ENCODE data around the gene TENM3.

The TENM3 gene

GRCh38 chr4:182291597-182292270 lies 48.5 kb downstream of the TENM3 start:
- DNase-seq: no peak

- no peak for DNase-seq
Measured at GRCh38 chr4:182292612-182293011, 49.4 kb downstream of the TENM3 start.

GRCh38 chr4:182293691-182294255 lies 50.6 kb downstream of the TENM3 start:
- DNase-seq: no peak

- DNase-seq: no peak
Measured at GRCh38 chr4:182294451-182294850, 51.2 kb downstream of the TENM3 start.

- no peak for DNase-seq
Measured at GRCh38 chr4:182297659-182298058, 54.5 kb downstream of the TENM3 start.

GRCh38 chr4:182301736-182302135 lies 58.5 kb downstream of the TENM3 start:
- no peak for DNase-seq

- DNase-seq: no peak
Measured at GRCh38 chr4:182303847-182304246, 60.6 kb downstream of the TENM3 start.

GRCh38 chr4:182306792-182307507 lies 63.7 kb downstream of the TENM3 start:
- no peak for DNase-seq

GRCh38 chr4:182307746-182308145 lies 64.5 kb downstream of the TENM3 start:
- no peak for DNase-seq

GRCh38 chr4:182309877-182310276 lies 66.7 kb downstream of the TENM3 start:
- no peak for DNase-seq

GRCh38 chr4:182310316-182310715 lies 67.1 kb downstream of the TENM3 start:
- DNase-seq: no peak

GRCh38 chr4:182310962-182311361 lies 67.8 kb downstream of the TENM3 start:
- DNase-seq: no peak

- DNase-seq: no peak
Measured at GRCh38 chr4:182314537-182314936, 71.3 kb downstream of the TENM3 start.

GRCh38 chr4:182318256-182318655 lies 75.1 kb downstream of the TENM3 start:
- no peak for DNase-seq

- DNase-seq: no peak
Measured at GRCh38 chr4:182320092-182320491, 76.9 kb downstream of the TENM3 start.

- no peak for DNase-seq
Measured at GRCh38 chr4:182320580-182320979, 77.4 kb downstream of the TENM3 start.

- no peak for DNase-seq
Measured at GRCh38 chr4:182324282-182324681, 81.1 kb downstream of the TENM3 start.

GRCh38 chr4:182325397-182325796 lies 82.2 kb downstream of the TENM3 start:
- DNase-seq: no peak

GRCh38 chr4:182325848-182326255 lies 82.7 kb downstream of the TENM3 start:
- DNase-seq: no peak

- DNase-seq: no peak
Measured at GRCh38 chr4:182328505-182328904, 85.3 kb downstream of the TENM3 start.

- DNase-seq: no peak
Measured at GRCh38 chr4:182337366-182337765, 94.2 kb downstream of the TENM3 start.

GRCh38 chr4:182338063-182338462 lies 94.9 kb downstream of the TENM3 start:
- DNase-seq: no peak

GRCh38 chr4:182338746-182339145 lies 95.5 kb downstream of the TENM3 start:
- DNase-seq: no peak

GRCh38 chr4:182339221-182339641 lies 96.0 kb downstream of the TENM3 start:
- DNase-seq: no peak

All from activated CD4-positive, alpha-beta T cell treated with anti-CD3 and anti-CD28 coated beads, Interleukin-2, amount 50 U/mL, for 48 hours (primary cell).